ENCODE data around the gene ARMH1.

The ARMH1 gene

GRCh38 chr1:44647896-44648295, 26.6 kb upstream of the ARMH1 start:
- no peak for DNase-seq (ENCODE audit: low read depth)
- no peak overlapping the region for H3K4me3 ChIP-seq (ENCODE audit: low read depth, low read length)
- TF ChIP-seq POLR2A (IDR thresholded peaks at IDR 0.05; ENCODE audit: extremely low read depth, insufficient read length): no peak
- no peak for TF ChIP-seq MAX (IDR thresholded peaks at IDR 0.05; ENCODE audit: low read depth, low read length)
- TF ChIP-seq MYC (IDR thresholded peaks at IDR 0.05; ENCODE audit: low read depth, low read length): no peak
- no peak for TF ChIP-seq CTCF (IDR thresholded peaks at IDR 0.05; ENCODE audit: low read depth, low read length)

GRCh38 chr1:44648529-44649250, 25.8 kb upstream of the ARMH1 start:
- TF ChIP-seq MYC (IDR thresholded peaks at IDR 0.05; ENCODE audit: low read depth, low read length) (no peak), MAX (IDR thresholded peaks at IDR 0.05; ENCODE audit: low read depth, low read length) (no peak), CTCF (IDR thresholded peaks at IDR 0.05; ENCODE audit: low read depth, low read length) (no peak), POLR2A (IDR thresholded peaks at IDR 0.05; ENCODE audit: extremely low read depth, insufficient read length) (no peak)
- no peak overlapping the region for H3K4me3 ChIP-seq (ENCODE audit: low read depth, low read length)
- DNase-seq (ENCODE audit: low read depth): no peak

- no peak for DNase-seq (ENCODE audit: low read depth)
- TF ChIP-seq MAX (IDR thresholded peaks at IDR 0.05; ENCODE audit: low read depth, low read length) (no peak), CTCF (IDR thresholded peaks at IDR 0.05; ENCODE audit: low read depth, low read length) (no peak), MYC (IDR thresholded peaks at IDR 0.05; ENCODE audit: low read depth, low read length) (no peak), POLR2A (IDR thresholded peaks at IDR 0.05; ENCODE audit: extremely low read depth, insufficient read length) (no peak)
- no peak overlapping the region for H3K4me3 ChIP-seq (ENCODE audit: low read depth, low read length)
These were observed 24.7 kb upstream of the ARMH1 start for GRCh38 chr1:44649788-44650158.

- H3K4me3 ChIP-seq (ENCODE audit: low read depth, low read length): no peak overlapping the region
- no peak for DNase-seq (ENCODE audit: low read depth)
- TF ChIP-seq MAX (IDR thresholded peaks at IDR 0.05; ENCODE audit: low read depth, low read length) (no peak), CTCF (IDR thresholded peaks at IDR 0.05; ENCODE audit: low read depth, low read length) (no peak), POLR2A (IDR thresholded peaks at IDR 0.05; ENCODE audit: extremely low read depth, insufficient read length) (no peak)
These were observed 24.2 kb upstream of the ARMH1 start for GRCh38 chr1:44650159-44650831.

GRCh38 chr1:44651069-44651468, 23.4 kb upstream of the ARMH1 start:
- no peak for DNase-seq (ENCODE audit: low read depth)
- no peak for TF ChIP-seq MAX (IDR thresholded peaks at IDR 0.05; ENCODE audit: low read depth, low read length)
- no peak for TF ChIP-seq MYC (IDR thresholded peaks at IDR 0.05; ENCODE audit: low read depth, low read length)
- no peak for TF ChIP-seq POLR2A (IDR thresholded peaks at IDR 0.05; ENCODE audit: extremely low read depth, insufficient read length)
- TF ChIP-seq CTCF (IDR thresholded peaks at IDR 0.05; ENCODE audit: low read depth, low read length): no peak
- no peak overlapping the region for H3K4me3 ChIP-seq (ENCODE audit: low read depth, low read length)
